Endothelial cell (in vitro differentiated cells): ENCODE data around the gene ZNF148. TPM values are rescaled to one million over a fixed set of nuclear protein-coding genes. Genes with fewer than 3 reads are reported as not detected.

Experiments used
- DNase-seq: peaks from one replicate; pipeline ENCODE4 v3.0.0; 2021; ENCODE audit warnings: low spot score
- H3K27ac Mint-ChIP-seq: one replicate; pipeline ENCODE4 v1.8.0; 2021; ENCODE audit warnings: mixed read lengths, inconsistent platforms; ENCODE audit not compliant: unreplicated experiment
- H3K27me3 Mint-ChIP-seq: one replicate; pipeline ENCODE4 v1.8.0; 2021; ENCODE audit warnings: mild to moderate bottlenecking, moderate library complexity, mixed read lengths, inconsistent platforms; ENCODE audit not compliant: unreplicated experiment
- H3K36me3 Mint-ChIP-seq: one replicate; pipeline ENCODE4 v1.8.0; 2021; ENCODE audit warnings: mild to moderate bottlenecking, low read depth, mixed read lengths, inconsistent platforms; ENCODE audit not compliant: unreplicated experiment
- H3K4me1 Mint-ChIP-seq: one replicate; pipeline ENCODE4 v1.8.0; 2021; ENCODE audit warnings: mild to moderate bottlenecking, mixed read lengths, inconsistent platforms; ENCODE audit not compliant: unreplicated experiment
- H3K4me3 Mint-ChIP-seq: one replicate; pipeline ENCODE4 v1.8.0; 2021; ENCODE audit warnings: mild to moderate bottlenecking, mixed read lengths, inconsistent platforms; ENCODE audit not compliant: unreplicated experiment
- H3K9me3 Mint-ChIP-seq: one replicate; pipeline ENCODE4 v1.8.0; 2021; ENCODE audit warnings: mixed read lengths, inconsistent platforms; ENCODE audit not compliant: unreplicated experiment
- total RNA-seq: library from RNA; stranded (reverse); fragmentation: NEBNext Ultra II Directional; extraction: Animal tissue kit (Norgen Biotek cat#: 25700); gene quantifications from one replicate; pipeline ENCODE4 v1.2.1, GENCODE V29; 2021; ENCODE audit not compliant: unreplicated experiment
- TF ChIP-seq, protein P1 (sequence below): fragments of 200-600 bp; sonication (generic); IDR thresholded peaks from one replicate; pipeline ENCODE4 v1.5.0; 2021; ENCODE audit warnings: antibody characterized with exemption; ENCODE audit not compliant: unreplicated experiment

ZNF148 gene
- total RNA-seq, 1 donor from 2014 or later, result 34.3 TPM

DNA sequence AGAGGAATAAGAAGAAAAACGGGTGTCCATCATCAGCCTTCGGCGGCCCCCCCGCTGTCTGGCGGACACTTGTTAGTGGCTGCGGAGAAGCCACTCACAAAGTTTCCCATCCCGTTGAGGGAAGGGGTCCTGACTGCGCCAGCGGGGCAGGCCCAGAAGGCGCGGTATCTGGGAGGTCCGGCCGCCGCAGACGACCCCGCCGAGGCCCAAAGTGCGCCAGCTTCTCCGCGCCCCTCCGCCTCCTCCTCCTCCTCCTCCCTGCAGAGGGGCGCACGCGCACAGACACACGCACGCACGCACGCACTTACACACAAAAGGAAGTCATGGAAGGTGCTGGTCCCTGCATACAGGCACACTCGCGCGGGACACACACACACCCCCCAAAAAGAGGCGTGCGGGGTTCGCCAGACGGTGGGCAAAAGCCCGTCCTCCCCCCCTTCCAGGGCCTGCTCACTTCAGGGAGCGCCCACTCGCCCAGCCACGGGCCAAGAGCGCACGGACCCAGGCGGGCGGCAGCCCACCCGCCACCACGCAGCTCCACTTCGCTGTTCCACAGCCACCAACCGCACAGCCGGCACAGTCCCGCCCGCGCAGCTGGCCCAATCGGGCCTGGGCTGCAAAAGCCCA lies 18.0 kb downstream of the ZNF148 start:
- Mint-ChIP-seq H3K4me1 (peaks cover 13% of the 10 kb centered on the region), H3K27me3 (peaks cover 3% of the 10 kb centered on the region), H3K4me3 (peak overlapping the region; percentile 87), H3K9me3 (no peaks in the 10 kb centered on the region), H3K36me3 (no peaks in the 10 kb centered on the region), H3K27ac (no peak overlapping the region)
- TF ChIP-seq, protein P1, sequence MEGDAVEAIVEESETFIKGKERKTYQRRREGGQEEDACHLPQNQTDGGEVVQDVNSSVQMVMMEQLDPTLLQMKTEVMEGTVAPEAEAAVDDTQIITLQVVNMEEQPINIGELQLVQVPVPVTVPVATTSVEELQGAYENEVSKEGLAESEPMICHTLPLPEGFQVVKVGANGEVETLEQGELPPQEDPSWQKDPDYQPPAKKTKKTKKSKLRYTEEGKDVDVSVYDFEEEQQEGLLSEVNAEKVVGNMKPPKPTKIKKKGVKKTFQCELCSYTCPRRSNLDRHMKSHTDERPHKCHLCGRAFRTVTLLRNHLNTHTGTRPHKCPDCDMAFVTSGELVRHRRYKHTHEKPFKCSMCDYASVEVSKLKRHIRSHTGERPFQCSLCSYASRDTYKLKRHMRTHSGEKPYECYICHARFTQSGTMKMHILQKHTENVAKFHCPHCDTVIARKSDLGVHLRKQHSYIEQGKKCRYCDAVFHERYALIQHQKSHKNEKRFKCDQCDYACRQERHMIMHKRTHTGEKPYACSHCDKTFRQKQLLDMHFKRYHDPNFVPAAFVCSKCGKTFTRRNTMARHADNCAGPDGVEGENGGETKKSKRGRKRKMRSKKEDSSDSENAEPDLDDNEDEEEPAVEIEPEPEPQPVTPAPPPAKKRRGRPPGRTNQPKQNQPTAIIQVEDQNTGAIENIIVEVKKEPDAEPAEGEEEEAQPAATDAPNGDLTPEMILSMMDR, result no peak
- peak; percentile 42 for DNase-seq

DNA sequence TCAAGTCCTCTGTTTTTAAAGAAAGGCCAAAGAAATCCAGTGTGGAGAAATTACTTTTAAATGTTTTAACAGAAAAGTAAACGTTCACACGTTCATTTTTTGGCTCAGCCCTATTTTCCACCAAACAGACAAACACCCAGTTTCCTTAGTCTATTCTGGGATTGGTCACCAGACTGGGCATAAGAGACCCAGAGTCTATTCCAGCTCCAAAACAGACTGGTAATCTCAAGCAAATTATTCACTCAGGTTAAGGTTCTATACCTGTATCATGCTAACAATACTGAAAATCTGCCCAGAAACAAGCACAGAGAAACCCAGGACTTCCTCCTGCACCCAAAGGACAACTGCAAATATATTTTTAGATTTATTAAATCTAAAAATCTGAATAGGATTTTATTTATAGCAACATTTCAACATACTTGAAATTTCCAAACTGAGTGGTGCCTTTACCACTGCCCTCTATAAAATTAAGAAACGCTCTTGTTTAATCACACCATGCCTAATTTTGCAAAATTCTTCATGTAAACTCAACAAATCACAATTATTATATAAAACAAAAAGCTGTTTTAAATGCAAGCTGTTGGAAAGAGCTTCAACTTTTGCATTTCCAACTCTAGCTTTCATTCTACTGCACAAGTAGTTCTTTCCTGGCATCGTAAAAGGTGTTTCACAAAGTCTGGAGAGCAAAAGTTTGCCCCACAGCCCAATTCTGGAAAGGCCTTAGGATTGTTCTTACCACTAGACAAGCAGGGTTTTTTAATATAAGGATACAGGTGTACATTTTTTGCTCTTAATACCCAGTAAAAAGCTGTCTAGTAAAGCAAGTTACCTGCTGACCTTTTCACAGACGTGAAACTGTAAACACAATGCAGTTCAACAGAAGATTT lies 18.7 kb downstream of the ZNF148 start:
- H3K27me3 Mint-ChIP-seq, result peaks cover 3% of the 10 kb centered on the region
- H3K9me3 Mint-ChIP-seq, result no peaks in the 10 kb centered on the region

DNA sequence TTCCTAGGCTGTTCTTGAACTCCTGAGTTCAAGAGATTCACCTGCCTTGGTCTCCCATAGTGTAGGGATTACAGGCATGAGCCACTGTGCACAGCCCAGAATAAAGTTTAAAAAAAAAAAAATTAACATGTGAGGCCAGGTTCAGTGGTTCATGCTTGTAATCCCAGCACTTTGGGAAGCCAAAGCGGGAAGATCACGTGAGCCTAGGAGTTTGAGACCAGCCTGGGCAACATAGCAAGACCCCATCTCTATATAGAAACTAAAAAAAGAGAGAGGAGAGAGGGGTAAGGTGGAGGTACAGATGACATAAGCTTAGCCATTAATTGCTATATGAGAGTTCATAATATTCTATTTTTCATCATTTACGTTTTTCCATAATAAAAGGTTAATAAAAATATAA lies 21.5 kb downstream of the ZNF148 start:
- no peak overlapping the region for H3K4me3 Mint-ChIP-seq
- no peaks in the 10 kb centered on the region for H3K9me3 Mint-ChIP-seq
- H3K27me3 Mint-ChIP-seq, result peaks cover 3% of the 10 kb centered on the region
- DNase-seq, result no peak
- no peaks in the 10 kb centered on the region for H3K36me3 Mint-ChIP-seq
- H3K27ac Mint-ChIP-seq, result no peak overlapping the region
- TF ChIP-seq, protein P1, result no peak
- peaks cover 9% of the 10 kb centered on the region for H3K4me1 Mint-ChIP-seq

More for the DNA sequence above, 18.7 kb downstream of the ZNF148 start:
- Mint-ChIP-seq H3K36me3 (no peaks in the 10 kb centered on the region), H3K4me1 (peaks cover 13% of the 10 kb centered on the region), H3K4me3 (no peak overlapping the region), H3K27ac (no peak overlapping the region)
- DNase-seq, result no peak
- TF ChIP-seq, protein P1, result no peak

DNA sequence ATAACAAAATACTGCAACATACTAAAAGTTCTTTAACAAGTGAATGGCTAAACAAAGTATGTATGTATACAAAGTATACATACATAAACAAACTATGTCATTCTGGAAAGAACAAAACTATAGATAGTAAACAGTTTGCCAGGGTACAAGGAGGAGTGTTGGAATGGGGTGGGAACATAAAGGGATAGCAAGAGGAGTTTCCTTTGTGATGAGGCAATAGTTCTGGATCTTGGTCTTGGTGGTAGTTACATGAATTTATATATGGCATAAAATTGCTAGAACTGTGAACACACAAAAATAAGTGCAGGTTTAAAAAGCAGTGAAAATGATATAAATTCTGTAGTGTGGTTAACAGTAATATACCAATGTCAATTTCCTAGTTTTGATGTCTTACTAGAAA lies 22.0 kb downstream of the ZNF148 start:
- Mint-ChIP-seq H3K9me3 (no peaks in the 10 kb centered on the region), H3K4me3 (no peak overlapping the region), H3K27me3 (peaks cover 3% of the 10 kb centered on the region), H3K36me3 (no peaks in the 10 kb centered on the region), H3K4me1 (peaks cover 14% of the 10 kb centered on the region), H3K27ac (no peak overlapping the region)
- TF ChIP-seq, protein P1, result no peak
- no peak for DNase-seq
